Natural killer cell (primary cell): ENCODE measurements around the gene RAX. TPM values are rescaled to one million over a fixed set of nuclear protein-coding genes. Genes with fewer than 3 reads are reported as not detected.

ENCODE experiments used
- ATAC-seq, 3 donors: fragments of 150-1000 bp in 2 of 3; fragments of 200-7000 bp in 1 of 3; cut with Tn5 transposase; 1 replicate in 1 of 3; 2 replicates in 2 of 3; pipeline ENCODE4 v1.10.0; 2021; ENCODE audit warnings: mild to moderate bottlenecking in 2 of 3, moderate library complexity in 2 of 3
- DNase-seq, 2 donors: peaks; one replicate each; pipeline versions ENCODE4 v3.0.0 to v3.0.0-alpha.2; 2013 to 2021; ENCODE audit warnings: mixed read lengths in 1 of 2
- H3K27ac ChIP-seq: one replicate; pipeline ENCODE4 v1.5.1; 2013; ENCODE audit warnings: mild to moderate bottlenecking, low read length
- H3K27me3 ChIP-seq: one replicate; pipeline ENCODE4 v1.6.1; 2013; ENCODE audit warnings: low read length; ENCODE audit not compliant: control insufficient read depth, insufficient read depth
- H3K36me3 ChIP-seq: one replicate; pipeline ENCODE4 v1.6.1; 2013; ENCODE audit warnings: low read length; ENCODE audit not compliant: control insufficient read depth, insufficient read depth
- H3K4me1 ChIP-seq: one replicate; pipeline ENCODE4 v1.6.1; 2013; ENCODE audit warnings: low read length; ENCODE audit not compliant: control insufficient read depth, insufficient read depth
- H3K4me3 ChIP-seq: one replicate; pipeline ENCODE4 v1.5.1; 2013; ENCODE audit warnings: low read length
- H3K9me3 ChIP-seq: one replicate; pipeline ENCODE4 v1.6.1; 2013; ENCODE audit warnings: low read length; ENCODE audit not compliant: control insufficient read depth, insufficient read depth
- H3K27ac Mint-ChIP-seq, 2 donors: one replicate each; pipeline ENCODE4 v1.8.0; 2022; ENCODE audit warnings: mild to moderate bottlenecking in 2 of 2, mixed read lengths in 2 of 2, moderate library complexity in 1 of 2
- H3K27me3 Mint-ChIP-seq, 2 donors: one replicate each; pipeline ENCODE4 v1.8.0; 2022; ENCODE audit warnings: low read depth in 2 of 2, mixed read lengths in 2 of 2
- H3K36me3 Mint-ChIP-seq: one replicate; pipeline ENCODE4 v1.8.0; 2022; ENCODE audit warnings: mixed read lengths
- H3K4me1 Mint-ChIP-seq, 2 donors: one replicate each; pipeline ENCODE4 v1.8.0; 2022; ENCODE audit warnings: mixed read lengths in 2 of 2
- H3K4me3 Mint-ChIP-seq: one replicate; pipeline ENCODE4 v1.8.0; 2022; ENCODE audit warnings: mild to moderate bottlenecking, moderate library complexity, mixed read lengths
- H3K9me3 Mint-ChIP-seq, 2 donors: one replicate each; pipeline ENCODE4 v1.8.0; 2022; ENCODE audit warnings: mixed read lengths in 2 of 2
- WGBS: methylation state at CpG from one replicate; pipeline ENCODE4 v1.1.7; 2013; ENCODE audit warnings: missing lambda C conversion rate; ENCODE audit not compliant: insufficient coverage; 5-methylcytosine and 5-hydroxymethylcytosine counted together
- intact Hi-C: fragments of 100-400 bp; cut with micrococcal nuclease; formaldehyde crosslinking; loops from one replicate; pipeline ENCODE4 v1.14.2; 2022
- total RNA-seq, 4 donors: library from RNA; stranded (reverse); fragments of 120-200 nt in 1 of 4; gene quantifications; one replicate each; pipeline versions ENCODE4 v1.2.3 to v1.2.4, GENCODE V29; 2013 to 2022
- TF ChIP-seq, protein P1 (sequence below): fragments of 200-600 bp; IDR thresholded peaks from one replicate; pipeline ENCODE4 v1.8.0; 2022; ENCODE audit warnings: antibody characterized with exemption

RAX gene
- total RNA-seq: not detected
- not detected for total RNA-seq (2013)

DNA sequence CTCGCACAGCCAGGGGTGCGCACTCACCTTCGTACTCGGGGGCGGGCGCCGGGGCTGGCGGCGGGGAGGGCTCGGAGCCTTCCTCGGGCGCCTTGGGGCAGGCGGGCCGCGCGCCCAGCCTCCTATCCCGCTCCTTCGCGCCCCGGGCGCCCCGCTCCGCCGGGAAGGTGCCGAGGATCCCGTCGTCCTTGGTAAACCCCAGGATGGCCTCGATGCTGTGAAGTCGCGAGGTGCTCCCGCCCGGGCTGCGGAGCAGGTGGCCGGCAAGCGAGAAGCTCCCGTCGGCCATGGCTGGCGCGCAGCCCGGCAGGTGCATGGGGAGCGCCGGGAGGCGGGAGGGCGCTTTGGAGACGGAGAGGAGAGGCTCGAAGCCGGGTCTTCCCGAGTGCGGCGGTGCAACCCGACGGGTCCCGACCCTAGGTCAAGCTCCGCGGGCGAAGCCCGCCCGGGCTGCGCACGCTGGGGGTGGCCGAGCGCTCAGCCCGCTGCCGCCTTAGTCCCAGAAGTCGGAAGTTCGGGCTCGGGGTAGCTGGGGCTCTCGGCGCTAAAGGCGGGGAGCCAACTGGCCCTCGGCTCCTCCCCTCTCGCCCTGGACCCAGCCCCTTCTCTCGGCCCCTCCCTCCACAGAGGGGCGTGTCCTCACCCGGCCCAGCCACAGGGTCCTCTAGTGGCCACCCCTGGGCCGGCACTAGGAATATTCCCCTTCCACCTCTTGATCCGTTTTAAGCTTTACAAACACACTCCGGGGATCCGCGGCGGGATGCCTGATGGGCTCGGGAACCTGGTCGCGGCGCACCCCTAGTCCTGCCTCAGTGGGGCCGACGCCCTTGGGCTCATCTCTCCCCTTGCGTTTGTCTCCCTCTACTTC, at the start of gene RAX:
RAX (minus strand) TSS at position 564 of the 868 bp plus-strand sequence; CDS start at position 316, 248 bp downstream.
- ATAC-seq: peak in 1 of 3 donors; percentile 29
- H3K27ac Mint-ChIP-seq: no peak within 1 kb of the TSS
- TF ChIP-seq, protein P1, sequence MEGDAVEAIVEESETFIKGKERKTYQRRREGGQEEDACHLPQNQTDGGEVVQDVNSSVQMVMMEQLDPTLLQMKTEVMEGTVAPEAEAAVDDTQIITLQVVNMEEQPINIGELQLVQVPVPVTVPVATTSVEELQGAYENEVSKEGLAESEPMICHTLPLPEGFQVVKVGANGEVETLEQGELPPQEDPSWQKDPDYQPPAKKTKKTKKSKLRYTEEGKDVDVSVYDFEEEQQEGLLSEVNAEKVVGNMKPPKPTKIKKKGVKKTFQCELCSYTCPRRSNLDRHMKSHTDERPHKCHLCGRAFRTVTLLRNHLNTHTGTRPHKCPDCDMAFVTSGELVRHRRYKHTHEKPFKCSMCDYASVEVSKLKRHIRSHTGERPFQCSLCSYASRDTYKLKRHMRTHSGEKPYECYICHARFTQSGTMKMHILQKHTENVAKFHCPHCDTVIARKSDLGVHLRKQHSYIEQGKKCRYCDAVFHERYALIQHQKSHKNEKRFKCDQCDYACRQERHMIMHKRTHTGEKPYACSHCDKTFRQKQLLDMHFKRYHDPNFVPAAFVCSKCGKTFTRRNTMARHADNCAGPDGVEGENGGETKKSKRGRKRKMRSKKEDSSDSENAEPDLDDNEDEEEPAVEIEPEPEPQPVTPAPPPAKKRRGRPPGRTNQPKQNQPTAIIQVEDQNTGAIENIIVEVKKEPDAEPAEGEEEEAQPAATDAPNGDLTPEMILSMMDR: no peak
- no peak within 1 kb of the TSS for H3K4me3 ChIP-seq
- H3K4me1 ChIP-seq: peaks cover 15% of the 10 kb centered on the region
- DNase-seq: no peak
- H3K36me3 Mint-ChIP-seq: no peaks in the 10 kb centered on the region
- no peak within 1 kb of the TSS for H3K27ac ChIP-seq
- no peaks in the 10 kb centered on the region for H3K9me3 Mint-ChIP-seq
- peak within 1 kb of the TSS; percentile 13 for H3K4me3 Mint-ChIP-seq
- no peaks in the 10 kb centered on the region for H3K36me3 ChIP-seq
- WGBS: 4% methylated on average over 88 of the region's 88 CpGs
- no peaks in the 10 kb centered on the region for H3K9me3 ChIP-seq
- intact Hi-C loops: no loop called here
- H3K27me3 Mint-ChIP-seq: peaks cover 70 to 73% of the 10 kb centered on the region in 2 donors
- H3K27me3 ChIP-seq: peaks cover 51% of the 10 kb centered on the region
- peaks cover 6 to 20% of the 10 kb centered on the region in 2 donors for H3K4me1 Mint-ChIP-seq

DNA sequence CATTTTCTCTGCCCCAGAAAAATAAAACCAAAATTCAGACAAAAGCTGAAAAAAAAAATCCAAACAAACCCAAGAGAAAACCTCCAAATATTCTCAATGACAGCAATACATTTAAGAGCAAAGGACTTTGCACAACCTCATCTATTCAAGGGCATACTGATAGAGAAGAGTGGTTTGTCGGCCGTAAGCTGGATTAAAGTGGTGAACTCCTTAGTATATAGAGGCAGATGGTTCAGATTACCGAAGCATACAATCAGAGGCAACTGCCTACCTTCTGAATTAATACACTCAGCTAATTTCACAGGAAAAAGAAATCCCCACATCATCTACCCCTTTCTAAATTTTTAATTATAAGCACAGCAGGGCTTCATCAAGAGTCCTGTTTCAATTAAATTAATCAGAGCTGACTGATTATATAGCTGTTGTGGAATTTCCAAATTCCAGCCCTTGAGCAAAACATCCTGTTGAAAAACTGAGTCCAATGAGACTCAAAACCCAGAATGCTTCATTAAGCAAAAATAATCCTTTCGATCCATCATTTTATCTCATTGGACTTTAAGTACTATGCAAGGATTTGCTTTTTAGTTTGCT, 45.3 kb upstream of the RAX start, which contains the start of gene CPLX4:
CPLX4 (minus strand) TSS at position 190 of the 591 bp plus-strand sequence; CDS start at position 3, 187 bp downstream.
- ATAC-seq: no peak
- H3K27me3 Mint-ChIP-seq: peaks cover 8 to 53% of the 10 kb centered on the region in 2 donors
- intact Hi-C loops: no loop called here

DNA sequence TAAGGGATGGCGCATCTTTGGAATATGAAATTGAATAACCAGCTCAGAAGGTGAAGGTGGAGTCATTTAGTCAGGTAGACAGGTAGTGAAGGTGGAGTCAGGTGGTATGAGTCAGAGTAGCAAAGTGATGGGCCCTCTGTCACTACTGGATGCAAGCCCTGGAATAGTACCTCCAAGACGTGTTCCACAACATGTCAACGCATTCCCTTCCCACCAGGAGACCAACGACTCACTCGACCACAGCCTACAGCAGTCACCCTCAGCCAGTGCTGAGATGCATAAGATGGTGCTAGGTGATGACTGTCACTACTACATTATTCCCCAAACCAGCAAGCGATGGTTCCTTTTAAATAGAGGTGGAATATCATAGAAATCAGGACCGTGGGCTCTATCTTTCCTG, 38.4 kb upstream of the RAX start:
- 90% methylated on average over 7 of the region's 7 CpGs for WGBS
- no peaks in the 10 kb centered on the region for H3K4me1 Mint-ChIP-seq

More for the DNA sequence above, 45.3 kb upstream of the RAX start, which contains the start of gene CPLX4:
- TF ChIP-seq, protein P1: no peak
- Histone ChIP-seq H3K4me3 (no peak within 1 kb of the TSS), H3K4me1 (no peaks in the 10 kb centered on the region), H3K27ac (no peak within 1 kb of the TSS), H3K9me3 (no peaks in the 10 kb centered on the region), H3K27me3 (no peaks in the 10 kb centered on the region), H3K36me3 (no peaks in the 10 kb centered on the region)
- H3K36me3 Mint-ChIP-seq: no peaks in the 10 kb centered on the region
- DNase-seq: no peak
- H3K27ac Mint-ChIP-seq: no peak within 1 kb of the TSS
- H3K4me3 Mint-ChIP-seq: no peak within 1 kb of the TSS
- 96% methylated on average over 2 of the region's 4 CpGs for WGBS
- no peaks in the 10 kb centered on the region for H3K9me3 Mint-ChIP-seq
- no peaks in the 10 kb centered on the region for H3K4me1 Mint-ChIP-seq

More for the DNA sequence above, 38.4 kb upstream of the RAX start:
- no peak overlapping the region for H3K27ac ChIP-seq
- H3K4me1 ChIP-seq: peaks cover 5% of the 10 kb centered on the region
- no peaks in the 10 kb centered on the region for H3K36me3 ChIP-seq
- Mint-ChIP-seq H3K4me3 (no peak overlapping the region), H3K27ac (no peak overlapping the region), H3K36me3 (no peaks in the 10 kb centered on the region), H3K9me3 (no peaks in the 10 kb centered on the region), H3K27me3 (peaks cover 8 to 55% of the 10 kb centered on the region in 2 donors)
- ATAC-seq: no peak
- intact Hi-C loops: no loop called here
- peaks cover 12% of the 10 kb centered on the region for H3K27me3 ChIP-seq
- DNase-seq: no peak
- no peak overlapping the region for H3K4me3 ChIP-seq
- no peaks in the 10 kb centered on the region for H3K9me3 ChIP-seq
- TF ChIP-seq, protein P1: no peak
